Muscle layer of colon (tissue), 2 donors: ENCODE results near the gene ACSL6.
"Not testable (repeated sequence)": the region's sequence is repeated elsewhere in the genome, so short reads cannot be mapped to it uniquely, and the experiment has no call there.

Experiments
- H3K27ac ChIP-seq: one replicate; pipeline ENCODE4 v1.7.0; 2013; ENCODE audit warnings: low read depth, mild to moderate bottlenecking, low read length, moderate library complexity
- H3K27me3 ChIP-seq, 2 donors: one replicate each; pipeline ENCODE4 v1.7.0; 2013; ENCODE audit warnings: low read length in 2 of 2, mild to moderate bottlenecking in 2 of 2; ENCODE audit not compliant: insufficient read depth in 2 of 2, control insufficient read depth in 1 of 2
- H3K36me3 ChIP-seq: one replicate; pipeline ENCODE4 v1.7.0; 2013; ENCODE audit warnings: mild to moderate bottlenecking, low read length; ENCODE audit not compliant: insufficient read depth
- H3K4me1 ChIP-seq: one replicate; pipeline ENCODE4 v1.7.0; 2013; ENCODE audit warnings: mild to moderate bottlenecking, low read length; ENCODE audit not compliant: insufficient read depth
- H3K4me3 ChIP-seq, 2 donors: one replicate each; pipeline ENCODE4 v1.7.0; 2013; ENCODE audit warnings: low read length in 2 of 2, low read depth in 1 of 2, mild to moderate bottlenecking in 1 of 2, moderate library complexity in 1 of 2
- H3K9ac ChIP-seq: one replicate; pipeline ENCODE4 v1.7.0; 2013; ENCODE audit warnings: low read length
- H3K9me3 ChIP-seq: one replicate; pipeline ENCODE4 v1.7.0; 2013; ENCODE audit warnings: mild to moderate bottlenecking, low read length
- donor health status: abdominal sarcoma.
- donor health status: Adenocarcinoma of cecum.

Gene ACSL6

GRCh38 chr5:131942016-131942415 lies 69.4 kb downstream of the ACSL6 start:
- Histone ChIP-seq H3K36me3 (no peaks in the 10 kb centered on the region), H3K4me1 (no peaks in the 10 kb centered on the region), H3K27me3 (no peaks in the 10 kb centered on the region)

GRCh38 chr5:131939690-131940345 lies 71.6 kb downstream of the ACSL6 start:
- no peaks in the 10 kb centered on the region for H3K9me3 ChIP-seq
- H3K4me1 ChIP-seq, result no peaks in the 10 kb centered on the region
- no peak overlapping the region for H3K9ac ChIP-seq
- H3K4me3 ChIP-seq, result no peak overlapping the region
- H3K36me3 ChIP-seq, result no peaks in the 10 kb centered on the region
- H3K27ac ChIP-seq, result no peak overlapping the region
- no peaks in the 10 kb centered on the region for H3K27me3 ChIP-seq

More at GRCh38 chr5:131942016-131942415, 69.4 kb downstream of the ACSL6 start:
- no peak overlapping the region for H3K4me3 ChIP-seq
- H3K27ac ChIP-seq, result no peak overlapping the region
- no peaks in the 10 kb centered on the region for H3K9me3 ChIP-seq
- no peak overlapping the region for H3K9ac ChIP-seq

GRCh38 chr5:131932235-131932634 lies 79.2 kb downstream of the ACSL6 start:
- Histone ChIP-seq H3K4me3 (no peak overlapping the region), H3K9me3 (peaks cover 7% of the 10 kb centered on the region), H3K9ac (no peak overlapping the region), H3K27me3 (no peaks in the 10 kb centered on the region), H3K36me3 (no peaks in the 10 kb centered on the region), H3K27ac (no peak overlapping the region), H3K4me1 (no peaks in the 10 kb centered on the region)

GRCh38 chr5:131928957-131929356 lies 82.5 kb downstream of the ACSL6 start:
- Histone ChIP-seq H3K9ac (no peak overlapping the region), H3K4me3 (no peak overlapping the region)

DNA sequence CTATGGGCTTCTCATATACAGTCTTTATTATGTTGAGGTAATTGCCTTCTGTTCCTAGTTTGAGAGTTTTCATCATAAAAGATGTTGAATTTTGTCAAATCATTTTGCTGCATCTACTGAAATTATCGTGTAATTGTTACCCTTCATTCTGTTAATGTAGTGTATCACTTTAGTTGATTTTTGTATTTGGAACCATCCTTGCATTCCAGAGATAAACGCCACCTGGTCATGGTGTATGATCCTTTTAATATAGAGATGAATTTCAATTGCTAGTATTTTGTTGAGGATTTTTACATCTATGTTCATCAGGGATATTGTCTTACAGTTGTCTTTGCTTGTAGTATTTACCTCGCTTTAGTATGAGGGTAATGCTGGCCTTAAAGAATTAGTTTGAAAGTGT lies 85.3 kb downstream of the ACSL6 start:
- H3K4me3 ChIP-seq, result no peak overlapping the region
- no peaks in the 10 kb centered on the region for H3K27me3 ChIP-seq
- H3K9ac ChIP-seq, result no peak overlapping the region
- no peaks in the 10 kb centered on the region for H3K36me3 ChIP-seq
- no peaks in the 10 kb centered on the region for H3K4me1 ChIP-seq
- peaks cover 7% of the 10 kb centered on the region for H3K9me3 ChIP-seq
- no peak overlapping the region for H3K27ac ChIP-seq

More at GRCh38 chr5:131928957-131929356, 82.5 kb downstream of the ACSL6 start:
- no peak overlapping the region for H3K27ac ChIP-seq
- no peaks in the 10 kb centered on the region for H3K27me3 ChIP-seq
- no peaks in the 10 kb centered on the region for H3K36me3 ChIP-seq
- no peaks in the 10 kb centered on the region for H3K4me1 ChIP-seq
- peaks cover 7% of the 10 kb centered on the region for H3K9me3 ChIP-seq

DNA sequence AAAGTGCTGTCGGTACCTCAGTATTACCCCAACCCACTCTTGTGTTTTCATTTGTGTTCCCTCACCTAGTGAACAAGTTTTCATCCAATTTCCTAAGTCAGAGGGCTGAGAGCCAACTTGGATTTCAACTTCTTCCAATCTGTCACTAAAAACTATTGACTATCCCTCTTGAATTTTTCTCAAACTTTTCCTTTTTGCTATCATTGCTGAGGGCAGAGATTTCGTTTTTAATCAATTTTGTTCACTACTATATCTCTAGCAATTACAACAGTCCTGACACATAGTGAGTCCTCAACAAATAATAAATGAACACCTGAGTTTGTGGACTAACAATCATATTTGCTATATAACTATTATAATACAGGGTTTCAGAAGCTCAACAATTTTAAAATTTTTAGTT lies 95.0 kb downstream of the ACSL6 start:
- Histone ChIP-seq H3K27ac (no peak overlapping the region), H3K4me3 (no peak overlapping the region), H3K4me1 (no peaks in the 10 kb centered on the region), H3K36me3 (no peaks in the 10 kb centered on the region), H3K27me3 (no peaks in the 10 kb centered on the region), H3K9me3 (no peaks in the 10 kb centered on the region), H3K9ac (no peak overlapping the region)

DNA sequence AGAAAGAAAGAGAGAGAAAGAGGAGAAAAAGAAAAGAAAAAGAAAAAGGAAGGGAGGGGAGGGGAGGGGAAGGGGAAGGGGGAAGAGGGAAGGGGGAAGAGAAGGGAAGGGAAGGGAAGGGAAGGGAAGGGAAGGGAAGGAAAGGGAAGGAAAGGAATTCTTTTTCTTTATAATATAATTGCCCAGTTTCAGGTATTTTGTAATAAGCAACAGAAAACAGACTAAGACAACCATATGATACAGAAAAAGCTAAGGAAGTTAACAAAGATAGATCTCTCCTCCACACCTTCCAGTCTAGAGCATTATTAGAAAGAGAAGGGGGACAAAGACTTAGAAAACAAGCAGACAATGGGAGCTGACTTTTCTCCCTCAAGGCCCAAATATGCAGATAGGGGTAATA lies 97.0 kb downstream of the ACSL6 start:
- no peak overlapping the region for H3K4me3 ChIP-seq
- H3K27ac ChIP-seq, result no peak overlapping the region
- no peaks in the 10 kb centered on the region for H3K9me3 ChIP-seq
- H3K36me3 ChIP-seq, result no peaks in the 10 kb centered on the region
- no peaks in the 10 kb centered on the region for H3K27me3 ChIP-seq
- H3K4me1 ChIP-seq, result no peaks in the 10 kb centered on the region
- H3K9ac ChIP-seq, result no peak overlapping the region

GRCh38 chr5:131913603-131914002 lies 97.9 kb downstream of the ACSL6 start:
- no peaks in the 10 kb centered on the region for H3K4me1 ChIP-seq

DNA sequence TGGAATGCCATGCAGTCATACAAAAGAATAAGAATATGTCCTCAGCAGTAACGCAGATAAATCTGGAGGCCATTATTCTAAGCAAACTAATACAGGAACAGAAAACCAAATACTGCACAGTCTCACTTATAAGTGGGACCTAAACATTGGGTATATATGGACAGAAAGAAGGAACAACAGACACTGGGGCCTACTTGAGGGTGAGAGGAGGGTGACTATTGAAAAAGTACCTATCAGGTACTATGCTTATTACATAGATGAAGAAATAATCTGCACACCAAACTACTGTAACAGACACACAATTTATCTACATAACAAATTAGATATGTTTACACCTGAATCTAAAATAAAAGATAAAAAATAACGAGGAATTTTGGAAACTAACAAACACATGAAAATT lies 104.8 kb downstream of the ACSL6 start:
- no peak overlapping the region for H3K4me3 ChIP-seq
- H3K9me3 ChIP-seq, result no peaks in the 10 kb centered on the region
- no peaks in the 10 kb centered on the region for H3K27me3 ChIP-seq
- no peaks in the 10 kb centered on the region for H3K4me1 ChIP-seq
- H3K36me3 ChIP-seq, result no peaks in the 10 kb centered on the region
- H3K27ac ChIP-seq, result no peak overlapping the region
- H3K9ac ChIP-seq, result no peak overlapping the region

More at GRCh38 chr5:131913603-131914002, 97.9 kb downstream of the ACSL6 start:
- Histone ChIP-seq H3K4me3 (no peak overlapping the region), H3K27ac (no peak overlapping the region), H3K9me3 (no peaks in the 10 kb centered on the region), H3K9ac (no peak overlapping the region), H3K27me3 (no peaks in the 10 kb centered on the region), H3K36me3 (no peaks in the 10 kb centered on the region)

DNA sequence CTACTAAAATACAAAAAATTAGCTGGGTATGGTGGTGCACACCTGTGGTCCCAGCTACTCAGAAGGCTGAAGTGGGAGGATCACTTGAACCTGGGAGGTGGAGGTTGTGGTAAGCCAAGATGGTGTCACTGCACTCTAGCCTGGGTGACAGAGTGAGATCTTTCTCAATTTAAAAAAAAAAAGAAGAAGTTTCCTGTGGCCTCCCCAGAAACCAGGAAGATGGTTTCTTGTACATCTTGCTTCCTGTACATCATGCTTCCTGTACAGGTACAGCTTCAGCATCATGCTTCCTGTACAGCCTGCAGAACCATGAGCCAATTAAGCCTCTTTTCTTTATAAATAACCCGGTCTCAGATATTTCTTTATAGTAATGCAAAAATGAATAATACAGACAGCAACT lies 109.2 kb downstream of the ACSL6 start:
- not testable (repeated sequence) for H3K9me3 ChIP-seq, H3K9ac ChIP-seq, H3K27me3 ChIP-seq, H3K27ac ChIP-seq, H3K36me3 ChIP-seq, H3K4me1 ChIP-seq, H3K4me3 ChIP-seq
